Measurements from ENCODE around the gene PRR7.
"Not testable (repeated sequence)": the region's sequence is repeated elsewhere in the genome, so short reads cannot be mapped to it uniquely, and the experiment has no call there.

DNA sequence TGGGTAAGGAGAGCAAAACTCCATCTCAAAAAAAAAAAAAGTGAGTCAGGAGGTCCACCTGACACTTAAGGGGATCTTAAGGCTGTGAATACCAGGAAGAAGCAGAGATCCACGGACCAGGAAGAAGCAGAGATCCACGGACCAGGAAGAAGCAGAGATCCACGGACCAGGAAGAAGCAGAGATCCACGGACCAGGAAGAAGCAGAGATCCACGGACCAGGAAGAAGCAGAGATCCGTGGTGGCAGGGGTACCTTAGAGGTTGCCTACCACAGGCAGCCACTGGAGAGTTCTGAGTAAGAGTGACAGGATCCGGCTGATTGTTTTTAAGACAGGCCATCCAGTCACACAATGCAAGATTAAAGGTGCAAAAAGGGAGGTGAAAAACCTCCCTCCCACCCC, 26.1 kb upstream of the PRR7 start:
- TF ChIP-seq CTCF, EP300, POLR2AphosphoS5, POLR2A (IDR thresholded peaks at IDR 0.05): not testable (repeated sequence)
